K562 (cell line): ENCODE data around the gene DCLK1.

ENCODE experiments used
- CAMTA2 ChIP-seq: fragments of 250-450 bp; sonication (Bioruptor Pico); conservative IDR thresholded peaks from 2 replicates; pipeline ENCODE4 v1.5.1; 2022
- CEBPZ ChIP-seq: fragments of 150-350 bp; IDR thresholded peaks from 2 replicates; pipeline ENCODE4 v1.6.1; 2014; ENCODE audit warnings: low read depth, mild to moderate bottlenecking, low read length, borderline replicate concordance
- ELF2 ChIP-seq: fragments of 250-450 bp; sonication (Bioruptor Pico); IDR thresholded peaks from 2 replicates; pipeline ENCODE4 v1.5.0; 2021; ENCODE audit warnings: mild to moderate bottlenecking
- ETS1 ChIP-seq: conservative IDR thresholded peaks from 2 replicates; pipeline ENCODE4 v1.6.1; 2011; ENCODE audit warnings: low read depth, mild to moderate bottlenecking, low read length; ENCODE audit not compliant: control insufficient read depth
- MLLT1 ChIP-seq, 2 experiments: fragments of 450-650 bp; IDR thresholded peaks; 2 replicates each; pipeline ENCODE4 v1.6.1; 2016
- POLR2AphosphoS5 ChIP-seq: IDR thresholded peaks from 2 replicates; pipeline ENCODE4 v1.6.1; 2011; ENCODE audit warnings: mild to moderate bottlenecking, low read depth, low read length, moderate library complexity; ENCODE audit not compliant: control insufficient read depth, insufficient read depth
- SIX5 ChIP-seq, 2 experiments: IDR thresholded peaks; 2 replicates each; pipeline ENCODE4 v1.6.1; 2011; ENCODE audit warnings: low read length in 2 of 2, borderline replicate concordance in 1 of 2, low read depth in 1 of 2, mild to moderate bottlenecking in 1 of 2, moderate library complexity in 1 of 2; ENCODE audit not compliant: insufficient read depth in 1 of 2
- ZNF274 ChIP-seq: IDR thresholded peaks from 2 replicates; pipeline ENCODE4 v1.6.1; 2011; ENCODE audit warnings: low read depth, mild to moderate bottlenecking, low read length, moderate library complexity, borderline replicate concordance

- no peak for TF ChIP-seq SIX5 (IDR thresholded peaks at IDR 0.05; ENCODE audit: borderline replicate concordance in 1 of 2, insufficient read depth in 1 of 2, low read depth in 1 of 2, low read length in 2 of 2)
- no peak for TF ChIP-seq ZNF274
- TF ChIP-seq ETS1 = no peak
- TF ChIP-seq CEBPZ = no peak
- TF ChIP-seq ELF2 = no peak
- TF ChIP-seq CAMTA2 (CRISPR knock-in tag) = no peak
- TF ChIP-seq MLLT1 (IDR thresholded peaks at IDR 0.05) = no peak
- TF ChIP-seq POLR2AphosphoS5 = no peak
Observed at GRCh38 chr13:36160297-36160696, 29.1 kb upstream of the DCLK1 start.
